ENCODE data around the gene RAPSN.

The RAPSN gene

DNA sequence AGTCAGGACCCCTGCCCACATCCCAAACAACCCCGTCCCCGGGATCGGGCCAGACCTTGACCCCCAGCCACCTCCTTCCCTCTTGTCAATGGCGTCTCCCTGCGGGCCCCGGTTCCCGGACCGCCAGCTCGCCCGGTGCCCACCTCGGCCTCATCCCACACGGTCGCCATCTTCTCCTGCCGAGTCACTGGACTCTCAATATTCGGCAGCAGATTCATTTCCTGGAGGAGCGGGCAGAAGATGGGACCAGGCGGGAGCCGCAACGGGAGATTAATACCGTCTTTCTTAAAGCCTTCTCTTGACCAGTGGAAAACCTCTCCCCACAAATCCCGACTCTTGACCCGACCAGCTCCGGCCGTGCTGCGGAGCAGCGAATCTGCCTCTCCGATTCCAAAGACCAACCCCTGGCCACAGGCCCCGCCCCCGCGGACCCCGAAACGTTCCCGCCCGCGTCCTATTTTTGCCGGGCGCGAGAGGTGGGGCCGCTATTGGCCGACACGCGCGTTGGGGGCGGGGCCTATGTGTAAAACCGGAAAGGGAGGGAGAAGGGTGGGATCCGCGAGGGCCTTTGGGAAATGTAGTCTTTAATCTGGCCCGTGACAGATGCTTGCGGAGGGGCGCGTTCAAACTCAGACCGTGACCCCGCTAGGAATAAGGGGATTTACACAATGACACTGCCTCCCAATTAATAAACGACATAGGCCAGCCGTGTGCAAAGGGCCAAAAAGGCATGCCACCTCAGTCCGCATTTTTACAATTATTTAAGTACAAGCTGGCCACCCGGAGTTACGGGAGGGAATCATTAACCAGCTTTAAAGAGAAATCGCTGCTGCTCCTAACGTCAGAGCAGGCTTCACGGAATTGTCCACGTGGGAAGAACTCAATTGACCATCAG is 22.6 kb downstream of the RAPSN start, which contains the start of gene PSMC3:
PSMC3 (minus strand) TSS at position 378 of the 895 bp plus-strand sequence; CDS start at position 218, 160 bp downstream.
- peak; percentile 80 for DNase-seq (ENCODE audit: low read depth)
- TF ChIP-seq, protein P1, sequence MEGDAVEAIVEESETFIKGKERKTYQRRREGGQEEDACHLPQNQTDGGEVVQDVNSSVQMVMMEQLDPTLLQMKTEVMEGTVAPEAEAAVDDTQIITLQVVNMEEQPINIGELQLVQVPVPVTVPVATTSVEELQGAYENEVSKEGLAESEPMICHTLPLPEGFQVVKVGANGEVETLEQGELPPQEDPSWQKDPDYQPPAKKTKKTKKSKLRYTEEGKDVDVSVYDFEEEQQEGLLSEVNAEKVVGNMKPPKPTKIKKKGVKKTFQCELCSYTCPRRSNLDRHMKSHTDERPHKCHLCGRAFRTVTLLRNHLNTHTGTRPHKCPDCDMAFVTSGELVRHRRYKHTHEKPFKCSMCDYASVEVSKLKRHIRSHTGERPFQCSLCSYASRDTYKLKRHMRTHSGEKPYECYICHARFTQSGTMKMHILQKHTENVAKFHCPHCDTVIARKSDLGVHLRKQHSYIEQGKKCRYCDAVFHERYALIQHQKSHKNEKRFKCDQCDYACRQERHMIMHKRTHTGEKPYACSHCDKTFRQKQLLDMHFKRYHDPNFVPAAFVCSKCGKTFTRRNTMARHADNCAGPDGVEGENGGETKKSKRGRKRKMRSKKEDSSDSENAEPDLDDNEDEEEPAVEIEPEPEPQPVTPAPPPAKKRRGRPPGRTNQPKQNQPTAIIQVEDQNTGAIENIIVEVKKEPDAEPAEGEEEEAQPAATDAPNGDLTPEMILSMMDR (conservative IDR thresholded peaks at IDR 0.05; ENCODE audit: low read depth, low read length): no peak
- H3K4me3 ChIP-seq (ENCODE audit: low read length): peak within 1 kb of the TSS; percentile 99

DNA sequence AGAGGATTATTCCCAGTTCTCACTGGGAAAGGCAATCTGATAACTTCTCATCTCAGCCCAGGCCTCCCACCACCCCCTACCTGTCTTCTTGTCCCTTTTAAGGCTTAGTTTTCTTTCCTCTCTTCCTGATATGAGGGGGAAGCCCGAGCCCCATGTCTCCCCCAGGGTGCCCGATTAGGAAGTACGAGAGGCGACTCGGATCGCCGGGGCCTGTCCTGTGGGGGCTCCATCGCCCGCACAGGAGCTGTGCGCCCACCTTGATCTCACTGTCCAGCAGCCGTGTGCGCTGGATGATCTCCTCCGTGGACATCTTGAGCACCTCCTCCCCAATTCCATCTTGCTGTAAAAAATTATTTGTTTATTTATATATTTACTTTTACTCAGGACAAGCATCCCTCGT is 23.3 kb downstream of the RAPSN start:
- TF ChIP-seq, protein P1 (conservative IDR thresholded peaks at IDR 0.05; ENCODE audit: low read depth, low read length): no peak
- peak overlapping the region; percentile 99 for H3K4me3 ChIP-seq (ENCODE audit: low read length)
- no peak for DNase-seq (ENCODE audit: low read depth)

DNA sequence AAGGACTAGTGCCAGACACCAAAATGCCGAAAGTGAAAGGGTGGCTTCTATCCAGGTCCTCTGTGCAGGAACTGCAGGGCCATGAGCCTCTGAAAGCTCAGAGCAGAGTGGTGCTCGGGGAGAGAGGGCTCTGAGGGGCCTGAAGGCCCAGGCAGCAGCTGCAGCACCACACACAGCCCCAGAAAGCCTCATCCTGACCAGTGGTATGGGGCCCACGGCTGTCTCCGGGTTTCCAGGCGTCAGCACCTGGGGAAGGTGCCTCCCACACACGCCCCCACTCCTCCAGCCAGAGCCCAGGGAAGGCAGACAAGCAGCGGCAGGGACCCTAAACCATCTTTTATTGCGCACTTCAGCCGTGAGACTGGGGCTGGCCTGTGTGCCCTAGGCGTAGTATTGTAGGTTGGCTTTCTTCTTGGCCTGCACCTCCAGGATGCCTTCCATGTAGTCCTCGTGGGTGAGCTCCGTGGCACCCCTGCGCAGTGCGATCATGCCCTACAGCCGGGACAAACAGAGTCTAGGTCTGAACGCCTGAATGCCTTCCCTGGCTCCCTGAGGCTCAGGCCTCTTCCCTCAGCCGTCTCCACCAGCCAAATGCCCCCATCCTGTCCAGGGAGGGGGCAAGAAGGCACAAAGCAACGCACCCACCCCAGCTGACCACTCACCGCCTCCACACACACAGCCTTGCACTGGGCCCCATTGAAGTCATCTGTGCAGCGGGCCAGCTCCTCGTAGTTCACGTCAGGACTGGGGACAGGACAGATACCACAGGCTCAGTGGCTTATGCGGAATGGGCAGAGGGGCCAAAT is 30.3 kb downstream of the RAPSN start:
- H3K4me3 ChIP-seq (ENCODE audit: low read length): no peak overlapping the region
- TF ChIP-seq, protein P1 (conservative IDR thresholded peaks at IDR 0.05; ENCODE audit: low read depth, low read length): no peak
- DNase-seq (ENCODE audit: low read depth): no peak

DNA sequence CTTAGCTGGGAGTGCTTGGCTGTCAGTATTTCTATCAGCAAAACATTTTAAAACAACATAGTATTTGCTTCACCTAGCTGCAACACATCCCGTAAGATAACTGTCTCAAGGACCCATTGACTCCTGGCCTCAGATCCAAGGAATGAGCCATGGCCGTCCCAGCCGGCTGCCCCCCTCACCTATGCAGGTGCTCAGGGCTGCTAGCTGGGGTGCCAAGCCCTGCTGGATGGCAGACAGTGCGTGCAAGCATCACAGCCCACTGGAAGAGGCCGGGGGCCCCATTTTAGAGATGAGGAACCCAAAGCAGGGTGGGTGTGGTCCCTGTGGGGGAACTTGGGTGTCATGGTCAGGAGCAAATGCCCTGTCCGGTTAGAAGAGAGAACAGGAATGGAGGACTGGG is 31.2 kb downstream of the RAPSN start:
- no peak for DNase-seq (ENCODE audit: low read depth)
- H3K4me3 ChIP-seq (ENCODE audit: low read length): no peak overlapping the region
- TF ChIP-seq, protein P1 (conservative IDR thresholded peaks at IDR 0.05; ENCODE audit: low read depth, low read length): no peak

DNA sequence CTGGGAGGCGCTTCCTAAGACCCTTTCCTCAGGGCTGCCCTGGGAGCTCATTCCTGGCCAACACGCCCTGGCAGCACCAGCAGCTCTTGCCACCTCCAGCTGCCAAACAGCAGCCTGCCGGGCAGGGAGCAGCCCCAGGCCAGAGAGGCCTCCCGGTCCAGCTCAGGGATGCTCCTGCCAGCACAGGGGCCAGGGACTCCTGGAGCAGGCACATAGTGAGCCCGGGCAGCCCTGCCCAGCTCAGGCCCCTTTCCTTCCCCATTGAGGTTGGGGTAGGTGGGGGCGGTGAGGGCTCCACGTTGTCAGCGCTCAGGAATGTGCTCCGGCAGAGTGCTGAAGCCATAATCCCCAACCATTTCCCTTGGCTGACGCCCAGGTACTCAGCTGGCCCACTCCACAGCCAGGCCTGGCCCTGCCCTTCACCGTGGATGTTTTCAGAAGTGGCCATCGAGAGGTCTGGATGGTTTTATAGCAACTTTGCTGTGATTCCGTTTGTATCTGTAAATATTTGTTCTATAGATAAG is 32.9 kb downstream of the RAPSN start:
- DNase-seq (ENCODE audit: low read depth): peak; percentile 89
- H3K4me3 ChIP-seq (ENCODE audit: low read length): no peak overlapping the region
- TF ChIP-seq, protein P1 (conservative IDR thresholded peaks at IDR 0.05; ENCODE audit: low read depth, low read length): no peak

DNA sequence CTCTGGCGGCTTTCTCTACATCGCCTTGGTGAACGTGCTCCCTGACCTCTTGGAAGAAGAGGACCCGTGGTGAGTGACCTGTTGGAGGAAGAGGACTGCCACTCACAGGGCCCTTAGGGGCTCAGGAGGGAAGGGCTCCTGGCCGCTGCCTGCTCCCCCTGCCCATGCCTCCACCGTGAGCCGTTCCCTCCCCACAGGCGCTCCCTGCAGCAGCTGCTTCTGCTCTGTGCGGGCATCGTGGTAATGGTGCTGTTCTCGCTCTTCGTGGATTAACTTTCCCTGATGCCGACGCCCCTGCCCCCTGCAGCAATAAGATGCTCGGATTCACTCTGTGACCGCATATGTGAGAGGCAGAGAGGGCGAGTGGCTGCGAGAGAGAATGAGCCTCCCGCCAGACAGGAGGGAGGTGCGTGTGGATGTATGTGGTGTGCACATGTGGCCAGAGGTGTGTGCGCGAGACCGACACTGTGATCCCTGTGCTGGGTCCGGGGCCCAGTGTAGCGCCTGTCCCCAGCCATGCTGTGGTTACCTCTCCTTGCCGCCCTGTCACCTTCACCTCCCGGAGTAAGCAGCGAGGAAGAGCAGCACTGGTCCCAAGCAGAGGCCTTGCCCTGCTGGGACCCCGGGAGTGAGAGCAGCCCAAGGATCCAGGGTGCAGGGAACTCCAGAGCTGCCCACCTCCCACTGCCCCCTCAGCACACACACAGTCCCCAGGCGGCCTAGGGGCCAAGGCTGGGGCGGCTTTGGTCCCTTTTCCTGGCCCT is 33.7 kb downstream of the RAPSN start:
- no peak for DNase-seq (ENCODE audit: low read depth)
- no peak overlapping the region for H3K4me3 ChIP-seq (ENCODE audit: low read length)
- TF ChIP-seq, protein P1 (conservative IDR thresholded peaks at IDR 0.05; ENCODE audit: low read depth, low read length): no peak

All from retinal pigment epithelial cell (primary cell).